NCI-H1092 (cell line): ENCODE data around the gene SLC41A1.

Experiments used
- DNase-seq: peaks from one replicate; lab custom pipeline; 2025; lab: John Stamatoyannopoulos, UW

SLC41A1 gene

DNA sequence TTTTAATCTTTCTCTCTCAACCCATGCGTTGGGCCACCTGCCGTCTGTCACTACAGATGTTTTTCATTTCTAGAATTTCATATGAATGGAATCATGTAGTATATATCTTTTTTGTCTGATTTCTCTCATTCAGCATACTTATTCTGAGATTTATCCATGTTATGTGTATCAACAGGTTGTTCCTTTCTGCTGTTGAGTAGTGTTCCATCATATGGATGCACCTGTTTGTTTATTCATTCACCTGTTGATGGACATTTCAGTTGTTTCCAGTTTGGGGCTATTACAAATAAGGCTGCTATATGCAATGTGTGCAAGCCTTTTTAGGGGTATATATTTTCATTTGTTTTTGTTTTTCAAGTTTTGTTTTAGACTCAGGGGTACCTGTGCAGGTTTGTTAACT lies 9.4 kb upstream of the SLC41A1 start:
- DNase-seq: no peak

DNA sequence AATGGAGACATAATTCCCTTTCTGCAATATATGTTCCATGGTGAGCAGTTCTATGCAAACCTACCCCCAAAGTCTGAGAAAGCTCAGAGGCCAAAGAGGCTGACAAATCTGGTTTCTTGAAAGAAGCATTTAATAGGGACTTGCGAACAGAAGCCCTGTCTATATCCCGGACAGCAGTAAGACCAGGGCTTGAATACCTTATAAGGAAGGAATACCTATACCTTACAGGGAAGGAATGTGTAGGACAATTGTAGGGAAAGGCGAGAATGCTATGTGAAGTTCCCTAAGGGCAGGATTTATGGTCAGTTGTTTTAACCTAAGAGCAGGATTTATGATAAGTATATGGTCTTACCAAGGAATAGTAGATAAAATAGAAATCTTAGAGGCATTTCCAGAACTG lies 5.0 kb upstream of the SLC41A1 start:
- no peak for DNase-seq

DNA sequence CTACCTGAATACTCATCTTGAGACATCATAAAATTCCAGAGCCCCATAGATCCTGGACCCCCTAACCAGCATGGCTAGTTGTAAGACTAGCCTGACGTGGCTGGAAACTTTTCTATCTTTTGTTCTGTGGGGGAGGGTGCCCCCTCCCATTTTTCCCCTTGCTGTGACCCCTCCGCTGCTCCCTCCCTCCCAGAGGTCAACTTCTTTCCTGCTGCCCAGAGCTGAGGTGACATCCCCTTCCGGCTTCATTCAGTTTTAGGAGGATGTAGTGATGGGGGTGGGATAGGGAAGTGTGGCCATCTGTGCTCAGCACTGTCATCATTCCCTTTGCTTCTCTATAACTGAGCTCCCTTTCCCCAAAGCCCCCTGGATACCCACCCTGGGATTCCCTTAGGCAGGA lies 4.4 kb upstream of the SLC41A1 start:
- no peak for DNase-seq

- DNase-seq: no peak
Observed at GRCh38 chr1:205813755-205814058, 709 bp upstream of the SLC41A1 start.

DNA sequence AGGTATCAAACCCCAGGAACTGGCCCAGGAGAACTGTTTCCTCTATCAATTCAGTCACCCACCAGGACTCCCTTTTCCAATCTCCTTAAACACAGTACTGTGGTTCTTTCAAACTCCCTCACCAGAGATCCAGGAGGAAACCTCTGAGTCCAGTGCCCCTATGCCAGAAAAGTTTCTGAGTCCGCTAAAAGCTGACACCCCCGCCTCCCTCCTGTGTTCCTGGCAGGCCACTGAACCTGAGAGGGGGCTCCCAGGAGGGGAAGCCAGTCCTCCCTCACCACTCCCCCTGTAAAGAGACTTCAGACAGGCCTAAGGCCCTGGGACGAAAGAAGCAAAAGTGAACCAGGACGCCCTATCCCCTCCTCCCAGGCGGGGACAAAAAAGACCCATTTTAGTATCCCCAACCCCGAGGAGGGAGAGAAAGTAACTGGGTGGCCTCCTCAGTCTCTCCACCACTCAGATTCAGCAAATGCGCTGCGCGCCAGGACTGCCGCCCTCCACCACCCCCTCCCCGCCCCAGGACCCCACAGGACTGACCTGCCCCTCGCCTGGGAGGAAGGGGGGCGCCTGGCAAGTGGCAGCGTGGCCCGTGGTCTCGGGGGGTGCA lies 624 bp downstream of the SLC41A1 start:
- no peak for DNase-seq

DNA sequence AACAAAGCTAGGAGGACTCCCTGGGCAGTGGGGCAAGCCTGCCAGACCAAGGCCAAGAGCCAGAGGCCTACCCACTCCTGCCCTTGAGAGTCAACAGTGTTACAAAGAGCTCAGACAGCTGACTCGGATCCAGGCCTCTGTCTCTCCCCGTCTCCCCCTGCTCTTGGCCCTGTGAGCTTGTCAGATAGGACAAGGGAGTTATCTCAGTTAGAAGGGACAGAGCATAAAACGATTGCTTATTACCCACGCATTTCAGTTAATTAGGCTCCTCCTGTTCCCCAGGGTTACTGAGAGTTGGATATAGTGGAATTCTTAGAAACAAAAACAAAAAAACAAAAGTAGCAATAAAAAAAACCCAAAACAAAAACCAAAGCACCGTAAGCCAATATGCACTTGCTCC lies 1.3 kb downstream of the SLC41A1 start:
- DNase-seq: no peak

- no peak for DNase-seq
Observed at GRCh38 chr1:205810448-205811157, 2.4 kb downstream of the SLC41A1 start.

- DNase-seq: no peak
Observed at GRCh38 chr1:205809942-205810345, 3.1 kb downstream of the SLC41A1 start.

- DNase-seq: no peak
Observed at GRCh38 chr1:205809469-205809868, 3.5 kb downstream of the SLC41A1 start.

DNA sequence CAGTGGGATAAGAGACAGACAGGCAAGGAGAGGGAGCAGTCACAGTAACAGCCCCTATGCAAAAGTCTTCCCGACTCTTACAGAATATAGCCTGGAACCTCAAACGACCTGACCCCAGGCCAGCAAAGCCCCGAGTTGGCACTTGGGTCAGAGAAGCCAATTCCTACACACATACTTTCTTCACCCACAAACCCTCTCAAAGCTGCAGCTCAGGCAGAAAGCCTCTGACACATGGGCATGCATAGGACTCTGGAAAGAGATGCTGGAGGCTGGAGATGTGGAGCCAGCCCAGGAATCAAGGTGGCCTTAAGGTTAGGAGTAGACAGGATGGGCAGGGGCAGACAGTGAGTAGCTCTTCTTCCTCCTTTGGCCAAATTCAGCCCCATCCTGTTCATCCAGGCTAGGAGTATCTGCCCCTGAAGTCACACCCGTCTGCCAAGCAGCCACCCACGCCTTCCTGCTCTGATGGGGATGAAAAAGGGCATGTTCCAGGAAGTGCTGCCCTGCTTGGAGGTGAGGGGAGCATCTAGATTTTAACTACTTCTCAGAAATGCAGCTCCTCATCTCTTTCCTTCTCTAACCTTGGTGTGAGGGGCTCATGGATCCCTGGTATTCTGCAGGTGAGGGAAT lies 7.8 kb downstream of the SLC41A1 start:
- no peak for DNase-seq

- DNase-seq: no peak
Observed at GRCh38 chr1:205804605-205805004, 8.4 kb downstream of the SLC41A1 start.

DNA sequence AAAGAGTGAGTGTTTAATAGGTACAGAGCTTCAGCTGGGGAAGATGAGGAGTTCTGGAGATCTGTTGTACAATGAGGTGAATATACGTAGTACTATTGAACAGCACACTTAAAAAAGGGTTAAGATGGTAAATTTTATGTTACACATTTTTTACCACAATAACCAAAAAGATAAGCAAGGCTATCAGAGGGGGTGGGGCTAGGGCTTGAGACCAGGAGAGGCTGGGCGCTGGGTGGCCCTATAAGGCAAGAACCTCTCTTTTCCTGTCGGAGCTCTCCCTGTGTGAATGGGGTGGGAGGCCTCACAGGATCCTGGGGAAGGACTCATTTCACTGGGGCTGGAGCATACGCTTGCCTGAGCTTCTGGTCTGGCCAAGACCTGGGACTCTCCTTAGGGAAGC lies 9.0 kb downstream of the SLC41A1 start:
- DNase-seq: no peak

GRCh38 chr1:205802060-205802459 lies 10.9 kb downstream of the SLC41A1 start:
- no peak for DNase-seq

GRCh38 chr1:205800981-205801703 lies 11.9 kb downstream of the SLC41A1 start:
- DNase-seq: peak; percentile 63

DNA sequence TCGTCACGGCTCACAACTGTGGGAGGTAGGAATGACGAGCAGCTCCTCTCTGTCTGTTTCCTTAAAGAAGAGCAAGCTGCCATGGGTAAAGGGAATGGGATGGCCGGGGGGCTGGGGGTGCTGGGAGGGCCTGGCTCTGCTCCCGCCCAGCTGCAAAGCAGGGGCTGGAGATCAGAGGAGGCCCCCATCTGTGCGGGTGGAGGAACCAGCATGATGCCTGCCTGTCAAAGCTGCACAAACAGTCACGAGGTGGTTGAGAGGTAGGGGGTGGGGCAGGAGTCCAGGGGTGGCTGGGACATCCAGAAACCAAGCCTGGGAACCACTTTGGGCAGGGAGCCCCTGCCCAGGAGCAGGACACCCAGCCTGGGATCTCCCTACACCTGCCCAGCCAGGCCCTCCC lies 12.6 kb downstream of the SLC41A1 start:
- no peak for DNase-seq

DNA sequence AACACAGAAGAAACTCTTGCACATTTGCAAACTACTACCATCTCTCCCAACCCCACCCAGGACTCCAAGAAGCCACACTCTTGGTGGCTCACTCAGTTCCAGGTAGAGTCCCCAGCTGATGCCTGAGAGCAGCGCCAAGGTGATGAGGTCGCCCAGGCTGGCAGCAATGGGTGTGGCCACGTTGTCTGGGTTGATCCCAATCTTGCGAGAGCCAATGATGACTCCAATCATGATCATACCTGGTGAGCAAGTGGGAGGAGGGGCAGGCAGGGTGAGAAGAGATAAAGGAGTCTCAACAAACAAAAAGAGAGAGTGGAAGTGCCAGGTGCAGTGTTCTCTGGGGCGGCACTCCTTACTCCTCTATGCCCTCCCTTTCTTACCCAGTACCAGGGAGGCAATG lies 14.4 kb downstream of the SLC41A1 start:
- DNase-seq: no peak

- no peak for DNase-seq
Observed at GRCh38 chr1:205797168-205797567, 15.8 kb downstream of the SLC41A1 start.

DNA sequence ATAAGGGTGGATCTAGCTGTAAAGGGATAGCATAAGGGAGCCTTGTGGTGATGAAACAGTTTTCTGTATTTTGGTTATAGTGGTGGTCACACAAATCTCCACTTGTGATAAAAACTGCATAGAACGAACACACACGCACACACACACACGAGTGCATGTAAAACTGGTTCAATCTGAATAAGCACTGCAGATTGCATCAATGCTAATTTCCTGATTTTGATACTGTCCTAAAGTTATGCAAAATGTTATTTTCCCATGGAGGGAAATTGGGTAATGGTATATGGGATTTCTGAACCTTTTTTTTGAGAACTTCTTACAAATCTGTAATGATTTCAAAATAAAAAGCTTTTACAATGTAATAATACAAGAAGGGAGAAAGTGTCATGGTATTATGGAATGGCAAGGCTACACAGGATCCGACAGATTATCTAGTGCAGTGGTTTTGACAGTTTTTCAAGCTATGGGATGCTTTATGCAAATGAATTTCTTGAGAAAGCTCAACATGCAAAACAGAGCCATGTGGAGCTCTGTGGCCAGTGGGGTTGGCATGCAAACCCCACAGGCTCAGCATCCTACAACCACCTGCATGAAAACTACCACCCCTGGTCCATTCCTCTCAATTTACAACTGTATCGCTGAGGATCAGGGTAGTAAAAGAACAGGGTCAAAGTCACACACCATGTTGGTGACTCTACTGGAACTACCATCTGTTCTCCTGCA lies 18.8 kb downstream of the SLC41A1 start:
- no peak for DNase-seq

GRCh38 chr1:205792961-205793673 lies 19.9 kb downstream of the SLC41A1 start:
- no peak for DNase-seq

GRCh38 chr1:205792481-205792881 lies 20.5 kb downstream of the SLC41A1 start:
- DNase-seq: no peak

GRCh38 chr1:205791568-205792180 lies 21.3 kb downstream of the SLC41A1 start:
- DNase-seq: peak; percentile 55
